ENCODE data around the gene CTNNBL1.

Gene CTNNBL1

GRCh38 chr20:37789408-37789807, 95.6 kb downstream of the CTNNBL1 start:
- DNase-seq: no peak

DNA sequence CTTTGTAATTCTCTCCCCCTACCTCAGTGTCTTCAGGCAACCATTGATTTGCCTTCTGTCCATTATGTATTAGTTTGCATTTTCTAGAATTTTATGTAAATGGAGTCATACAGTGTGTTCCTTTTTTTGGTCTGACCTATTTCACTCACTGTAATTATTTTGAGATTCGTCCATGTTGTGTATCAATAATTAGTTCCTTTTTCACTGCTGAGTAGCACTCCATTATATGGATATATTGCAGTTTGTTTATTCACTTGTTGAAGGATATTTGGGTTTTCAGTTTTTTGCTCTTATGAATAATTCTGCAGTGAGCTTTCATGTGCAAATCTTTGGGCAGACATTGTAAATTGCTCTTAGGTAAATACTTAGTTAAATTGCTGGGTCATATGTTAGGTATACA, 97.1 kb downstream of the CTNNBL1 start:
- no peak for DNase-seq

- no peak for DNase-seq
Observed at GRCh38 chr20:37796121-37796520, 102.3 kb downstream of the CTNNBL1 start.

- no peak for DNase-seq
Observed at GRCh38 chr20:37796733-37797132, 102.9 kb downstream of the CTNNBL1 start.

GRCh38 chr20:37797669-37798175, 103.9 kb downstream of the CTNNBL1 start:
- DNase-seq: no peak

DNA sequence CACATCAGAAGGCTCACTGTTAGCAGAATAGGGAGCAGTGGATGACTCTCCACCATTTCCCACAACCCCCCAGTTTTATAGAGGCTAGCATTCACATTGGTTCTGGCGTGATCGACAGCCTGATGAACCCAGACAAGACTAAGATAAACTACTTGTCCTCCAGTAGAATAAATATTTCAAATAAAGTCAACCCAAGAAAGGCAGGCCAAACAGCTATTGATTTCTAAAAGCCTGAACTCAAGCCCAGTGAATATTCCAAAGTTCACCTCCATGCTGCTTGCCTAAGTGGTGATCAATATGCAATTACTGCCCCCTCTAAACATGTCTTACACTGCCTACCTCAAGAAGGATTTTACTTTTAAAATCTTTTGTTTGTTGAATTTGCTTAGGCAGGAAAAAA, 104.5 kb downstream of the CTNNBL1 start:
- no peak for DNase-seq

DNA sequence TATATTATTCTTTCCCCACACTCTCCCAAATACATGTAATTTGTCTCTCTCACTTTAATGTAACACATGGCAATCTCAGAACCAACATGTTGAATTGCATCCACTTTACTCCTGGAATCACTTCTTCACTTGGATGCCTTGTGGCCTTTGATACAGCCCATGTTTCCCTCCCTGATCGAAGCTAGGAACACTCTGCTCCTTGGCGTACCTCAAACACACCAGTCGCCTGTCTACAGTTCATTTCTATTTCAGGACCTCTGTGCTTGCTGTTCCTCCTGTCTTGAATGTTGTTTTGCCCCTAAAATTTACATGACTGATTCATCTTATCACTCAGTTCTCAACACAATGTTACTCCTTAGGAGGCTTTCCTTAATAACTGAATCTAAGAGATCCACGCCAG, 106.8 kb downstream of the CTNNBL1 start:
- DNase-seq: no peak

DNA sequence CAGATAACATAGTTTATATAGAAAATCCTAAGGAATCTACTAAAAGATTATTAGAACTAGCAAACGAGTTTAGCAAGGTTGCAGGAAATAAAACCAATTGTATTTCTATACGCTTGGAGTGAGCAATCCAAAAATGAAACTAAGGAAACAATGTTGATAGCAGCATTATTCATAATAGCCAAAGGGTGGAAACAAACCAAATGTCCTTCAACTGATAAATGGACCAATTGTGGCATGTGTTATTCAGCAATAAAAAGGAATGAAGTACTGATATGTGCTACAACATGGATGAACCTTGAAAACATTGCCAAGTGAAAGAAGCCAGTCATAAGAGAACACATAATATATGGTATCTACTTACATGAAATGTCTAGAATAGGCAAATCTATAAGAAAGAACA, 108.1 kb downstream of the CTNNBL1 start:
- DNase-seq: no peak

DNA sequence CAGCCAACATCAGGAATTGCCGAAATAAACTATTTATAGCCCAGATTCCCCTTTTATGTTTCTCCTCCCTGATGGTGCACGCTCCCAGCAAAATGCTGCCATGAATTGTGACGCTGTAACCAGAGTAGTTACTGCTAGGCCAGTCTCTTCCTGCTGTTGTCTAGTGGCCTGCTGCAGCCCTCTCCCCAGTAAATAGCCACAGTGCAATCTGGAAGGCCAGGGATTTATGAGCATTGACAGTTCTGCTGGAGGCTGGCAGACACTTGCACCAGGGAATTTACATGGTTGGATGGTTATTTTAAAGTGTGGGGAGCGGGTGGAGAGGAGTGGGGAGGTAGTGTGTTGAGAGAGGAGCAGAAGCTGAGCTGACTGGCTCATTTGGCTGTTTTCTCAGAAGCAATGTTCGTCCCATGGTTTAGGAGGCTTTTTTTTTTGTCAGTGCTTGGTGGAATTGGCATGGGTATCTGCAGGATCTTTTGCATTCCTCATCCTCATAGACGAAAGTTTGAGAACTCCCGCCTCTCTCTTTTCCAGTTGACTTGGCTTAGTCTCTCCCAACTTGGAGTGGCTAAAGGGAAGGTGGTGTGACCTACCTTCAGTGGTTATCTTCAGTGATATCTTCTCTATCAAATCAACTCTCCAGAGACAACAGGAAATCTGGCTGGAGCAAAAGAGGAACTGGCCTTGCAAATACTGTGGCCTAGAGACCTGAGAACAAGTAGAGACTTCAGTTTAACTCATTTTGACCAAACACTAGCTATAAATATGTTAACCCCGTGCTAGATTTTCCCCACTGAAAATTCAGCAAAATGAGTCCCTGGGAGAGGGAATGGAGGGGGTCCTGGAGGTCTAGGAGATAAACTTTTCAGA, 109.8 kb downstream of the CTNNBL1 start:
- DNase-seq: no peak

DNA sequence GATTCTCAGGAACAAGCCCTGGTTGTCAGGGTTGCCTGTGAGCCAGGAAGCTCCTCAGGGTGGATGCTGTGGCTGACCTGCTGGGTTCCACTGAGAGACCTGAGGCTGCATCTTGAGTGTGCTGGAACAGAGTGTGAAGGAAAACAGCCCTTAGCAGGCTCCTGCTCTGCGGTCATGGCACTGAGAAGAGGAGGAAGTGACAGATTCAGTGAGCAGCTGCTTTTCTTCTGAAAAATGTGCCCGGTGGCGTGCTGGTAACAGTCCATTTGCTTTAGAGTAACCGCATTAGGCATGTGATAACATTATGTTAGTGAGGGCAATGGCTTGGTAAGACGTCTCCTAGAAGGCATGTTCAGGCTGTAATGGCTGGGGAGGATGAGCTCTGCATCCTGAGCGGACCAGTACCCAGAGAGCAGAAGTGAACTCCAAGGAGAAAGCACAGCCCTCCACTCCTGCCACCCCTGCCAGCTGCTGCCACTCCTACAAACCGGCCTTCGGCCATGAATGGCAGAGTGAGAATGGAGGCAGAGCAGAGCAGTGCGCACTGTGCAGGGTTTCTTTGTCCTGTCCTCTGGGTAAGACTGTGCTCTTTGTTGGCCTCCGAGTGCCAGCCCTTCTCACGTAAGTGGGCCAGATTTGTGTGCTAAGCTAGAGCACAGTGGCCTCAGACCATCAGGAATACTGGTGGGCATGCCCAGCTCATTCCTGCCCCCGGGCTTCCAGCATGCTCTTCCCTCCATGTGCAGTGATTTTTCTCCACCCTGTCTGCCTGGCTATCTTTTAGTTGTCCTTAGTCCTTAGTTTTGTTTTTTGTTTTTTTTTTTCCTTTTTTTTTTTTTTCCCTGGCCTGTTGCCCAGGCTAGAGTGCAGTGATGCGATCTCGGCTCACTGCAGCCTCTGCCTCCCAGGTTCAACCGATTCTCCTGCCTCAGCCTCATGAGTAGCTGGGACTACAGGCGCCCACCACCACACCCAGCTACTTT, 111.0 kb downstream of the CTNNBL1 start:
- no peak for DNase-seq

- no peak for DNase-seq
Observed at GRCh38 chr20:37807471-37808232, 113.8 kb downstream of the CTNNBL1 start.

DNA sequence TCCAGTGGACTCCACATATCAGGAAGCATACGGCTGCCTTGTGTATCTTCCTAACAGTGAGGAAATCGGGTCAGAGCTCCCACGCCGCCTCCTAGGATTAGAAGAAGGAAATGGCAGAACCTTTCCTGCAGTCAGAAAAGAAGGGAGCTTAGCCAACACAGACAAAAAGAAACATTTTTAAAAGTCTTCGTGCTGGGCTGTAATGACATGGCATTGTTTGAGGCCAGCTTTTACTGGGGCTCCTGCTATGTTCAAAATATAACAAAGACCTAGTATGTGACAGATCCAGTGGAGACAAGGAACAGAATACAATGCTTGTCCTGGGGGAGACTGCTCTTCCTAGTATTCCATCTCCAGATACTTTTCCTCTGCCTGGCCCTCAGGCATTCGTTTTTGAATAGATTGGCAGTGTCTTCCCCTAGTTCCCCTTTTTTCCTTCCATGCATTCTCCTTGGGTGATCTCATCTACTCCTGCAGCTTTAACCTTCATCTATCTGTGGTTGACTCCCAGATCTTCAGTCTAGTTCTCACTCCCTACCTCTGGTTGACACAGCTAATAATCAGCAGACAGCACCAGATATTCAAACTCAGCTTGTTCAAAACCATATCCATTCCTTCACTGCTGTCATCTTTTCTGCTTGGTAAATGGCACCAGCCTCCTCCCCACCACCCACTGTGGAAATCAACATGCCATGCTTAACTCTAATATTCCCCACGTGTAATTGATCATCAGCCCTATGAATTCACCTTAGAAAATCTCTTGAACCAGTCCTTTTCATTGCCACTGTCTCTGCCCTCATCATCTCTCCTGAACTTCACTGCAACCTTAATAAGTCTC, 114.6 kb downstream of the CTNNBL1 start:
- no peak for DNase-seq

- DNase-seq: no peak
Observed at GRCh38 chr20:37810027-37810426, 116.2 kb downstream of the CTNNBL1 start.

- DNase-seq: no peak
Observed at GRCh38 chr20:37816003-37816402, 122.2 kb downstream of the CTNNBL1 start.

DNA sequence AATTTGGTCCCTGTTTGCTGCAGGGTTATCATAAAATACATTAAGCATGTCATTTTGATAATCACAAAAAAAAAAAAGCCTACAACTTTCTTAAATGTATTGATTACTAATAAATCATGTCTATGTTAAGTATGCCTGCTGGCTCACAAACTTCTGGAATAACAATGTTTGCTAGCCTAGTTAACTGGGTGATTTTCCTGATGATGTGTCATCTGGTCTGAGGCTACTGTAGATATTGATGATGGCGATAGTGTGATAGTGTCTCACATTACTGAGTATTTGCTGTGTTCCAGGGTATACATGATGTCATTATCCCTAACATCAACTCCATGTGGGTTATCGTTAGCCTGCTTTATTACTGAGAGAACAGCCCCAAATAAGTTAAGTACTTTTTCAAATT, 122.9 kb downstream of the CTNNBL1 start:
- DNase-seq: no peak

DNA sequence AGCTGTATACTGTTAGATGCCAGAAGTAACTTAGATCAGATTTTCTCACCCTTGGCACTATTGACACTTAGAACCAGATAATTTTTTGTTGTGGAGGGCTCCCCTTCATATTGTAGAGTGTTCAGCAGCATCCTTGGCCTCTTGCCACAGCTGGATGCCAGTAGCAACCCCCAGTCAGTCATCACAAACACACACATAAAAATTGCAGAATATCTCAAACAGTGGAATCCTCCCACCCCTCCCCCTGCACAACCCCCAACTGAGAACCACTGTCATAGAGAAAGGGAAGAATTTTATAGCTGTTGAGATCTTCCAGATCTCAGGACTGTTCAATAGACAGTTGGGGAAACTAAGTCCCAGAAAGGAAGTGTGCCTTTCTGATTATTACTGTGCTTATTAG, 127.9 kb downstream of the CTNNBL1 start:
- no peak for DNase-seq

- no peak for DNase-seq
Observed at GRCh38 chr20:37822141-37822601, 128.3 kb downstream of the CTNNBL1 start.

GRCh38 chr20:37823296-37823980, 129.6 kb downstream of the CTNNBL1 start:
- no peak for DNase-seq

GRCh38 chr20:37827605-37828004, 133.8 kb downstream of the CTNNBL1 start:
- DNase-seq: no peak

DNA sequence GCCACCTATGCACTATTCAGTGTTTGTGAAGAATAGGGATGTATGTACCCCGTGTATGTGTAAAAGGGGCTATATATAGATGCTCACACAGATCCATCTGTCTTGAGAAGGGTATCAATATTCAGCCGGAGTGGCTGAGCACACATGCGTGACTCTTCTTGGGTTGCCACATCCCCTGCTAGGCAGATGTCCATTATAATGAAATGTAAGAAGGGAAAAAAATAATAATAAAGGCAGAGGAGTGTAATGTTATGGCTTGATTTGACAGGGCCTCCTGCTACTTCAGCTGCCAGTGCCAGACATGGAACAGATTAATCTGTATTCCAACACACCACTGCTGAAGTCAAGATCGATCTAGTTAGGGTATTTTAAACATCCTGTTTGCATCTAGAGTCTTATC, 134.9 kb downstream of the CTNNBL1 start:
- no peak for DNase-seq

DNA sequence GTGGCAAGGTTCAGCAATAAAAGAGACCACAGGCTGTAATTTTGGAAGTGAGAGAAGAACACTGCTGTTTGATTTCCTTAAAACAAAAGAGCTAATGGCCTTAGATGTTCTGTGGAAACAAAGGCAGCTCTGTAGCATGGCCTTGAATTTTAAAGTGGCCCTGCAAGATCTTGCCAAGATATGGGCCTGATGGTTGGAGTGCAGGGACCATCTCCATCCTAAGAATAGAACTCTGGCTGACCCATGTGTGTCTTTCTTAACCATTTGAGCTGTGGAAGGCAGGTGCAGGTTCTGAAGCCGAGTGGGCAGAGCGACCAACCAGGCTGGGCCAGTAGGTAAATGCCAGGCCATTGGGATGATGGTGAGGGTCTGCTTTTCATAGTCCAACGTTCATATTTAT, 135.3 kb downstream of the CTNNBL1 start:
- no peak for DNase-seq
